GM12874 (cell line): ENCODE data around the gene PROC.

Source experiments
- TF ChIP-seq, protein P1 (sequence below): IDR thresholded peaks from 2 replicates; pipeline ENCODE4 v1.5.1; 2011; ENCODE audit warnings: low read depth, mild to moderate bottlenecking, control low read depth, low read length, moderate library complexity; ENCODE audit not compliant: insufficient read depth

PROC gene

GRCh38 chr2:127388423-127389164 is 29.6 kb upstream of the PROC start:
- TF ChIP-seq, protein P1, sequence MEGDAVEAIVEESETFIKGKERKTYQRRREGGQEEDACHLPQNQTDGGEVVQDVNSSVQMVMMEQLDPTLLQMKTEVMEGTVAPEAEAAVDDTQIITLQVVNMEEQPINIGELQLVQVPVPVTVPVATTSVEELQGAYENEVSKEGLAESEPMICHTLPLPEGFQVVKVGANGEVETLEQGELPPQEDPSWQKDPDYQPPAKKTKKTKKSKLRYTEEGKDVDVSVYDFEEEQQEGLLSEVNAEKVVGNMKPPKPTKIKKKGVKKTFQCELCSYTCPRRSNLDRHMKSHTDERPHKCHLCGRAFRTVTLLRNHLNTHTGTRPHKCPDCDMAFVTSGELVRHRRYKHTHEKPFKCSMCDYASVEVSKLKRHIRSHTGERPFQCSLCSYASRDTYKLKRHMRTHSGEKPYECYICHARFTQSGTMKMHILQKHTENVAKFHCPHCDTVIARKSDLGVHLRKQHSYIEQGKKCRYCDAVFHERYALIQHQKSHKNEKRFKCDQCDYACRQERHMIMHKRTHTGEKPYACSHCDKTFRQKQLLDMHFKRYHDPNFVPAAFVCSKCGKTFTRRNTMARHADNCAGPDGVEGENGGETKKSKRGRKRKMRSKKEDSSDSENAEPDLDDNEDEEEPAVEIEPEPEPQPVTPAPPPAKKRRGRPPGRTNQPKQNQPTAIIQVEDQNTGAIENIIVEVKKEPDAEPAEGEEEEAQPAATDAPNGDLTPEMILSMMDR = no peak

DNA sequence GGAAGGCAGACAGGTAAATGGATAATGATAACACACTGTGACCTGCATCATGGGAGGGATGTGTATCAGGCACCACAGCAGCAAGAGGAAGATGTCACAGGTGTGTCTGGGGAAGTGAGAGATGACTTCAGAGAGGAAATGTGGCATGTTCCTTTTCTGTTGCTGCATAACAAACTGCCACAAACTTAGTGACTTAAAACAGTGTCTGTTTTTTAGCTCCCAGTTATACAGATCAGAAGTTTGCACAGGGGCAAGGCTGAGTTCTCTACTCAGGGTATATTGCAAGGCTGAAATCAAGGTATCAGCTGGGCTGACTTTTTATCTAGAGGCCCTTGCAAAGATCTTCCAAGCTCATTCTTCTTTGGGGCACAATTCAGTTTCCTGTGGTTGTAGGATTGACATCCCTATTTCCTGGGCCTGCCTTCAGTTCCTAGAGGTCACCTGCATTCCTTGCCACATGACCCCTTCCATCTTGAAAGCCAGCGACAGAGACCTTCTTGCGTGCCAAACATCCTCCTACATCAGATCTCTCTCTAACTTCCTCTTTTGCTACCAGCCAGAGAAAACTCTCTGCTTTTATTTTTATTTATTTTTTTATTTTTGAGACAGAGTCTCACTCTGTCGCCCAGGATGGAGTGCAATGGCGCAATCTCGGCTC is 28.3 kb upstream of the PROC start:
- TF ChIP-seq, protein P1 = no peak

DNA sequence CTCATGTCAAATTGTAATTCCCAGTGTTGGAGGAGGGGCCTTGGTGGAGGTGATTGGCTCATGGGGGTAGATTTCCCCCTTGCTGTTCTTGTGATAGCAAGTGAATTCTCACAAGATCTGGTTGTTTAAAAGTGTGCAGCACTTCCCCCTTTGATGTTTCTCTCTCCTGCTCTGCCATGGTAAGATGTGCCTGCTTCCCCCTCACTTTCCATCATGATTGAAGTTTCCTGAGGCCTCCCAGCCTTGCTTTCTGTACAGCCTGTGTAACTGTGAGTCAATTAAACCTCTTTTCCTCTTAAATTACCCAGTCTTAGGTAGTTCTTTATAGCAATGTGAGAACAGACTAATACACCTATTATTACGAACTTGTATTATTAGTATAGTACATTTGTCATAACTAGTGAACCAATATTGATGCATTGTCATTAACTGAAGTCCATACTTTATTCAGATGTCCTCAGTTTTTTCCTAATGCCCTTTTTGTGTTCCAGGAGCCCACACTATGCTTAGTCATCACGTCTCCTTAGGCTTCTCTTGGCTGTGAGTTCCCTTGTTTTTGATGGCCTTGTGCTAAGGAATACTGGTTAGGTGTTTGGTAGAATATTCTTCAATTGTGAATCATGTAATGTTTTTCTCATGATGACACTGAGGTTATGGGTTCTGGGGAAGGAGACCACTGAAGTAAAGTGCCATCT is 25.9 kb upstream of the PROC start:
- TF ChIP-seq, protein P1 = no peak

GRCh38 chr2:127392828-127393578 is 25.2 kb upstream of the PROC start:
- TF ChIP-seq, protein P1 = no peak

DNA sequence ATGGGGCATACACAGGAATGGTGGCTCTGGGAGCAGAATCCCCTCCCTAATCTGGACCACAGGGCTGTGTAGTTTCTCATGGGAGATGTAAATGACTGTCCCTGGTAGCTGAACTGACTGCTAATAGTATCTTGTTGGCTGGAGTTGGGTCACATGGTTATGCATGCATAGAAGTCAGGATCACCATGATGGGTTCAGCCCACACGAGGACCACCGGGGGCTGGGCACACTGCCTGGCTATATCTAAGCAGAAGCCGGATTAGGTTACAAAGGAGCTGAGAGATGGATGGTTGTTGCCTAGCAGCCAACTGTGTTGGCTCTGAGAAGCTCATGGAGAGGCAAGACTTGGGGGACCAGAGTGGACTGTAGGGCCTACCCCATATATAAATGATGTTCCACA is 23.7 kb upstream of the PROC start:
- TF ChIP-seq, protein P1 = no peak

GRCh38 chr2:127397568-127398238 is 20.5 kb upstream of the PROC start:
- TF ChIP-seq, protein P1 = no peak

DNA sequence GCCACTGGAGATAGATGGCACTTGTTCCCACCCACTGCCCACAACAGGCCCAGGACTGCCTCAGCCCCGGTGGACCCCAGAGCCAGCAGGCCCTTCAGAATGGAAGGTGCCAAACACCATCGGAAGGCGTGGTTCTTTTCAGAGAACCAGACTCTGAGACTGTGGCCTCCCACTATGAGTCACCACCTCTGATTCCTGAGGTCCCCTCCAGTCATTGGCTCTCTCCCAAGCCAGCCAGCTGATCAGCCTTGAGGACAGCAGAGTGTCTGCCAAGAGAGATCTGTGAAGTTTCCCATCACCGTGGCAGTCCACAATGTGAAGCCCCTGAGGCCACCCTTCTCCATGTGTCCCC is 20.0 kb upstream of the PROC start:
- TF ChIP-seq, protein P1 = no peak
